PC-3 (cell line): ENCODE measurements around the gene BICDL2. TPM values are rescaled to one million over a fixed set of nuclear protein-coding genes. Genes with fewer than 3 reads are reported as not detected.

Experiments used
- ATAC-seq: fragments of 200-7000 bp; cut with Tn5 transposase; 2 replicates; pipeline ENCODE4 v1.9.1; 2020; ENCODE audit warnings: mild to moderate bottlenecking, moderate library complexity
- BruUV-seq: library from RNA; stranded (reverse); fragments of 400-500 nt; replicated peaks from 2 replicates; lab custom pipeline; 2021; lab: Mats Ljungman, UMichigan
- CTCF ChIA-PET: fragments of 300-600 bp; sonication (Branson Sonifier 250); formaldehyde crosslinking; loops from one replicate; lab custom pipeline; 2022; ENCODE audit warnings: antibody characterized with exemption; lab: Charles Lee
- POLR2A ChIA-PET: fragments of 300-600 bp; sonication (Branson Sonifier 250); formaldehyde crosslinking; loops from one replicate; lab custom pipeline; 2022; ENCODE audit warnings: antibody characterized with exemption; ENCODE audit not compliant: unreplicated experiment; lab: Charles Lee
- DNase-seq: peaks from one replicate; pipeline ENCODE4 v3.0.0-alpha.2; 2015
- H2AFZ ChIP-seq: fragments of 300-600 bp; sonication (generic); 2 replicates; pipeline ENCODE4 v1.6.0; 2016; ENCODE audit warnings: antibody characterized with exemption, low read length
- H3F3A ChIP-seq: fragments of 300-600 bp; sonication (generic); one replicate; pipeline ENCODE4 v1.6.0; 2017; ENCODE audit warnings: antibody characterized with exemption, low read length, control low read depth, mild to moderate bottlenecking; ENCODE audit not compliant: unreplicated experiment
- H3K27ac ChIP-seq: fragments of 300-600 bp; sonication (generic); 2 replicates; pipeline ENCODE4 v1.5.1; 2016; ENCODE audit warnings: mild to moderate bottlenecking, low read length
- H3K27me3 ChIP-seq: fragments of 300-600 bp; sonication (generic); 2 replicates; pipeline ENCODE4 v1.6.1; 2016; ENCODE audit warnings: low read length, mixed read lengths
- H3K36me3 ChIP-seq: fragments of 300-600 bp; sonication (generic); 2 replicates; pipeline ENCODE4 v1.6.1; 2016; ENCODE audit warnings: low read depth, mixed run types, low read length, mixed read lengths
- H3K4me1 ChIP-seq: fragments of 300-600 bp; sonication (generic); 2 replicates; pipeline ENCODE4 v1.5.1; 2016; ENCODE audit warnings: low read length; ENCODE audit not compliant: insufficient read depth
- H3K4me2 ChIP-seq: fragments of 300-600 bp; sonication (generic); 2 replicates; pipeline ENCODE4 v1.6.0; 2016; ENCODE audit warnings: low read length
- H3K4me3 ChIP-seq: fragments of 300-600 bp; sonication (generic); 2 replicates; pipeline ENCODE4 v1.5.1; 2016; ENCODE audit warnings: mild to moderate bottlenecking, low read length, mixed read lengths
- H3K79me2 ChIP-seq: fragments of 300-600 bp; sonication (generic); 2 replicates; pipeline ENCODE4 v1.6.1; 2017; ENCODE audit warnings: low read length, mixed read lengths
- H3K9ac ChIP-seq: fragments of 300-600 bp; sonication (generic); 2 replicates; pipeline ENCODE4 v1.6.0; 2016; ENCODE audit warnings: mild to moderate bottlenecking, low read length
- H3K9me2 ChIP-seq: fragments of 300-600 bp; sonication (generic); replicated peaks from 2 replicates; pipeline ENCODE4 v1.6.1; 2016; ENCODE audit warnings: mixed run types, low read length, mixed read lengths
- H3K9me3 ChIP-seq: fragments of 300-600 bp; sonication (generic); 2 replicates; pipeline ENCODE4 v1.6.1; 2016; ENCODE audit warnings: low read length, mixed read lengths
- H4K20me1 ChIP-seq: fragments of 300-600 bp; sonication (generic); 2 replicates; pipeline ENCODE4 v1.6.1; 2016; ENCODE audit warnings: low read length, mixed read lengths
- EZH2 ChIP-seq: fragments of 300-600 bp; sonication (generic); IDR thresholded peaks from one replicate; pipeline ENCODE4 v1.6.1; 2017; ENCODE audit warnings: antibody characterized with exemption, mild to moderate bottlenecking, low read length; ENCODE audit not compliant: unreplicated experiment
- EZH2phosphoT487 ChIP-seq: fragments of 300-600 bp; sonication (generic); IDR thresholded peaks from 2 replicates; pipeline ENCODE4 v1.6.1; 2018; ENCODE audit warnings: mild to moderate bottlenecking, antibody characterized with exemption, low read length, borderline replicate concordance
- intact Hi-C: fragments of 100-400 bp; cut with micrococcal nuclease; formaldehyde crosslinking; loops from 2 replicates; pipeline ENCODE4 v1.9.0; 2023
- total RNA-seq: library from RNA; depleted of rRNA; stranded (reverse); fragments of >200 nt; gene quantifications from 2 replicates; pipeline ENCODE4 v1.2.3, GENCODE V29; 2014
- TF ChIP-seq, protein P1 (sequence below): fragments of 300-600 bp; sonication (generic); conservative IDR thresholded peaks from 2 replicates; pipeline ENCODE4 v1.5.1; 2017; ENCODE audit warnings: antibody characterized with exemption, low read depth, mild to moderate bottlenecking, low read length

BICDL2 gene
- total RNA-seq, 1 experiment from 2014 or later: 16.3 TPM

DNA sequence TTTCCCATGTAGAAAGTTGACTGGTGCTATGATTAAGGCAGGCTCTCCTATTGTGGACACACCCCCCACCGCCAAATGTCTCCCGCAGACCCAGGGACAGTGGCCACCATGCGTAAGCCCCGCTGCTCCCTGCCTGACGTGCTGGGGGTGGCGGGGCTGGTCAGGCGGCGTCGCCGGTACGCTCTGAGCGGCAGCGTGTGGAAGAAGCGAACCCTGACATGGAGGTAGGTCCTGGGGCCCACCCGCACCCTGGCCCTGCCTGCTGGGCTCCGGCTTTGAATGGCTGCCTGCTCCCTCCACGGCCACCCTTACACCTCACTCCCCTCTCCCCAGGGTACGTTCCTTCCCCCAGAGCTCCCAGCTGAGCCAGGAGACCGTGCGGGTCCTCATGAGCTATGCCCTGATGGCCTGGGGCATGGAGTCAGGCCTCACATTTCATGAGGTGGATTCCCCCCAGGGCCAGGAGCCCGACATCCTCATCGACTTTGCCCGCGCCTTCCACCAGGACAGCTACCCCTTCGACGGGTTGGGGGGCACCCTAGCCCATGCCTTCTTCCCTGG is 13.3 kb upstream of the BICDL2 start:
- Histone ChIP-seq H3K27me3 (peaks cover 3% of the 10 kb centered on the region; the same call in 1 of the 2 replicates), H3K9ac (no peak overlapping the region), H4K20me1 (no peaks in the 10 kb centered on the region), H3K36me3 (no peaks in the 10 kb centered on the region), H3K9me3 (no peaks in the 10 kb centered on the region), H2AFZ (no peak overlapping the region), H3K4me1 (no peaks in the 10 kb centered on the region), H3K9me2 (no peaks in the 10 kb centered on the region), H3K27ac (no peak overlapping the region), H3K4me2 (no peak overlapping the region), H3K79me2 (no peaks in the 10 kb centered on the region), H3K4me3 (no peak overlapping the region), H3F3A (no peaks in the 10 kb centered on the region)
- TF ChIP-seq EZH2 (no peak), EZH2phosphoT487 (no peak)
- TF ChIP-seq, protein P1, sequence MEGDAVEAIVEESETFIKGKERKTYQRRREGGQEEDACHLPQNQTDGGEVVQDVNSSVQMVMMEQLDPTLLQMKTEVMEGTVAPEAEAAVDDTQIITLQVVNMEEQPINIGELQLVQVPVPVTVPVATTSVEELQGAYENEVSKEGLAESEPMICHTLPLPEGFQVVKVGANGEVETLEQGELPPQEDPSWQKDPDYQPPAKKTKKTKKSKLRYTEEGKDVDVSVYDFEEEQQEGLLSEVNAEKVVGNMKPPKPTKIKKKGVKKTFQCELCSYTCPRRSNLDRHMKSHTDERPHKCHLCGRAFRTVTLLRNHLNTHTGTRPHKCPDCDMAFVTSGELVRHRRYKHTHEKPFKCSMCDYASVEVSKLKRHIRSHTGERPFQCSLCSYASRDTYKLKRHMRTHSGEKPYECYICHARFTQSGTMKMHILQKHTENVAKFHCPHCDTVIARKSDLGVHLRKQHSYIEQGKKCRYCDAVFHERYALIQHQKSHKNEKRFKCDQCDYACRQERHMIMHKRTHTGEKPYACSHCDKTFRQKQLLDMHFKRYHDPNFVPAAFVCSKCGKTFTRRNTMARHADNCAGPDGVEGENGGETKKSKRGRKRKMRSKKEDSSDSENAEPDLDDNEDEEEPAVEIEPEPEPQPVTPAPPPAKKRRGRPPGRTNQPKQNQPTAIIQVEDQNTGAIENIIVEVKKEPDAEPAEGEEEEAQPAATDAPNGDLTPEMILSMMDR: no peak
- DNase-seq (no peak), ATAC-seq (no peak)
- BruUV-seq: no TSS peak
- intact Hi-C loops: no loop called here
- POLR2A ChIA-PET: no interaction called here
- CTCF ChIA-PET: no interaction called here

DNA sequence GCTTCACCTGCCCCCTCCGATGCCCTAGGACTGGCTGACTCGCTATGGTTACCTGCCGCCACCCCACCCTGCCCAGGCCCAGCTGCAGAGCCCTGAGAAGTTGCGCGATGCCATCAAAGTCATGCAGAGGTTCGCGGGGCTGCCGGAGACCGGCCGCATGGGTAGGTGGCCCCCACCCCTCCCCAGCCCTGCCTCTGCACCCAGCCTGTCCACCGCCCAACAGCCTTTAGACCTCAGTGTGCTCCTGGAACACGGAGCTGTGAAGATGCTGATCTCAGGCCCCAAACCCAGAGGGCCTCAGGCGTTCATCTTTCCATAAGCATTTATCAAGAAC is 10.6 kb upstream of the BICDL2 start:
- no peak for ATAC-seq

More for the DNA sequence above, 10.6 kb upstream of the BICDL2 start:
- no peaks in the 10 kb centered on the region for H4K20me1 ChIP-seq
- H3K4me2 ChIP-seq: no peak overlapping the region
- BruUV-seq: no TSS peak
- POLR2A ChIA-PET: interaction anchor here (0.7 kb wide), 1 partner anchor 28 kb away, joined by 17 read pairs; no protein-coding TSS in a partner anchor
- H3K9ac ChIP-seq: no peak overlapping the region
- H3K9me3 ChIP-seq: no peaks in the 10 kb centered on the region
- no peaks in the 10 kb centered on the region for H3K79me2 ChIP-seq
- intact Hi-C loops: no loop called here
- TF ChIP-seq, protein P1: no peak
- TF ChIP-seq EZH2phosphoT487 (no peak), EZH2 (no peak)
- no peak overlapping the region for H3K27ac ChIP-seq
- no peaks in the 10 kb centered on the region for H3K36me3 ChIP-seq
- H3K4me1 ChIP-seq: no peaks in the 10 kb centered on the region
- H3K9me2 ChIP-seq: no peaks in the 10 kb centered on the region
- no peak overlapping the region for H2AFZ ChIP-seq
- H3F3A ChIP-seq: no peaks in the 10 kb centered on the region
- H3K4me3 ChIP-seq: no peak overlapping the region
- no peak for DNase-seq
- CTCF ChIA-PET: interaction anchor here (1.0 kb wide), 1 partner anchor 16 kb away, joined by 3 read pairs; no protein-coding TSS in a partner anchor
- peaks cover 3% of the 10 kb centered on the region; the same call in 1 of the 2 replicates for H3K27me3 ChIP-seq
